H9 (cell line): ENCODE results near the gene CLEC16A. TPM values are rescaled to one million over a fixed set of nuclear protein-coding genes. Genes with fewer than 3 reads are reported as not detected.

Source experiments
- DNase-seq: peaks from one replicate; pipeline ENCODE4 v3.0.0-alpha.2; 2017
- H2AFZ ChIP-seq: one replicate; pipeline ENCODE4 v1.6.1; 2013; ENCODE audit warnings: mild to moderate bottlenecking, low read length, control low read depth, moderate library complexity
- H2AK5ac ChIP-seq: 2 replicates; pipeline ENCODE4 v1.6.1; 2013; ENCODE audit warnings: low read length, control low read depth, mixed read lengths; ENCODE audit not compliant: insufficient read length
- H2BK120ac ChIP-seq: one replicate; pipeline ENCODE4 v1.6.1; 2013; ENCODE audit warnings: low read depth, mild to moderate bottlenecking, low read length, control low read depth, inconsistent platforms; ENCODE audit not compliant: poor library complexity, severe bottlenecking
- H2BK12ac ChIP-seq: 2 replicates; pipeline ENCODE4 v1.6.1; 2013; ENCODE audit warnings: low read length, control low read depth, mixed read lengths, low read depth; ENCODE audit not compliant: insufficient read length
- H2BK15ac ChIP-seq: 2 replicates; pipeline ENCODE4 v1.6.1; 2013; ENCODE audit warnings: low read depth, low read length, control low read depth
- H2BK20ac ChIP-seq: one replicate; pipeline ENCODE4 v1.6.1; 2013; ENCODE audit warnings: low read depth, mild to moderate bottlenecking, low read length, control low read depth, inconsistent platforms; ENCODE audit not compliant: poor library complexity, severe bottlenecking
- H2BK5ac ChIP-seq: 2 replicates; pipeline ENCODE4 v1.6.1; 2013; ENCODE audit warnings: low read length, control low read depth, mixed read lengths; ENCODE audit not compliant: insufficient read length
- H3K14ac ChIP-seq: 2 replicates; pipeline ENCODE4 v1.6.1; 2013; ENCODE audit warnings: low read length, control low read depth; ENCODE audit not compliant: insufficient read depth
- H3K18ac ChIP-seq: 2 replicates; pipeline ENCODE4 v1.6.1; 2013; ENCODE audit warnings: low read depth, mild to moderate bottlenecking, mixed read lengths, low read length, control low read depth; ENCODE audit not compliant: insufficient read length
- H3K23ac ChIP-seq: 2 replicates; pipeline ENCODE4 v1.6.1; 2013; ENCODE audit warnings: low read length, control low read depth, mixed read lengths, low read depth; ENCODE audit not compliant: insufficient read length
- H3K23me2 ChIP-seq: 2 replicates; pipeline ENCODE4 v1.6.1; 2013; ENCODE audit warnings: low read depth, mild to moderate bottlenecking, mixed read lengths, low read length, control low read depth; ENCODE audit not compliant: insufficient read length, poor library complexity, severe bottlenecking
- H3K27ac ChIP-seq: 2 replicates; pipeline ENCODE4 v1.5.1; 2013; ENCODE audit warnings: low read length, control low read depth, mixed read lengths, low read depth; ENCODE audit not compliant: insufficient read length
- H3K27me3 ChIP-seq: 2 replicates; pipeline ENCODE4 v1.6.1; 2013; ENCODE audit warnings: low read length, control low read depth, inconsistent platforms; ENCODE audit not compliant: insufficient read depth
- H3K4ac ChIP-seq: 2 replicates; pipeline ENCODE4 v1.6.1; 2013; ENCODE audit warnings: low read depth, mild to moderate bottlenecking, control low read depth, inconsistent platforms, low read length, moderate library complexity
- H3K4me1 ChIP-seq: 2 replicates; pipeline ENCODE4 v1.6.1; 2013; ENCODE audit warnings: low read length, control low read depth, inconsistent platforms; ENCODE audit not compliant: insufficient read depth
- H3K4me2 ChIP-seq: 2 replicates; pipeline ENCODE4 v1.6.1; 2013; ENCODE audit warnings: low read length, control low read depth, mixed read lengths; ENCODE audit not compliant: insufficient read length, insufficient read depth
- H3K56ac ChIP-seq: 2 replicates; pipeline ENCODE4 v1.6.1; 2013; ENCODE audit warnings: low read depth, mild to moderate bottlenecking, mixed read lengths, low read length, control low read depth; ENCODE audit not compliant: insufficient read length
- H3K79me1 ChIP-seq: 2 replicates; pipeline ENCODE4 v1.6.1; 2013; ENCODE audit warnings: low read depth, mild to moderate bottlenecking, moderate library complexity, low read length, control low read depth, inconsistent platforms; ENCODE audit not compliant: insufficient read depth, poor library complexity, severe bottlenecking
- H3K79me2 ChIP-seq: 2 replicates; pipeline ENCODE4 v1.6.1; 2013; ENCODE audit warnings: low read length, control low read depth, inconsistent platforms; ENCODE audit not compliant: insufficient read depth
- H3K9ac ChIP-seq: 2 replicates; pipeline ENCODE4 v1.6.1; 2013; ENCODE audit warnings: low read length, control low read depth, mixed read lengths; ENCODE audit not compliant: insufficient read length; ENCODE audit errors: extremely low read depth
- H3K9me3 ChIP-seq: one replicate; pipeline ENCODE4 v1.6.1; 2013; ENCODE audit warnings: low read depth, low read length, inconsistent platforms; ENCODE audit not compliant: control insufficient read depth
- H3T11ph ChIP-seq: one replicate; pipeline ENCODE4 v1.6.1; 2013; ENCODE audit warnings: mild to moderate bottlenecking, low read length, control low read depth, inconsistent platforms
- H4K20me1 ChIP-seq: one replicate; pipeline ENCODE4 v1.6.1; 2013; ENCODE audit not compliant: control insufficient read depth, insufficient read length, insufficient read depth
- H4K5ac ChIP-seq: 2 replicates; pipeline ENCODE4 v1.6.1; 2013; ENCODE audit warnings: low read depth, mild to moderate bottlenecking, mixed read lengths, low read length, control low read depth; ENCODE audit not compliant: insufficient read length
- H4K8ac ChIP-seq: replicated peaks from 2 replicates; pipeline ENCODE4 v1.6.1; 2013; ENCODE audit warnings: low read length, control low read depth, mixed read lengths, low read depth; ENCODE audit not compliant: insufficient read length
- H4K91ac ChIP-seq: 2 replicates; pipeline ENCODE4 v1.6.1; 2013; ENCODE audit warnings: low read depth, mild to moderate bottlenecking, moderate library complexity, mixed read lengths, low read length, control low read depth; ENCODE audit not compliant: insufficient read length
- H3K27ac Mint-ChIP-seq, 3 experiments: 2 replicates in 2 of 3; 3 replicates in 1 of 3; pipeline ENCODE4 v1.8.0; 2020 to 2021; ENCODE audit warnings: mixed read lengths in 3 of 3, mild to moderate bottlenecking in 1 of 3, moderate library complexity in 1 of 3
- H3K27me3 Mint-ChIP-seq: 2 replicates; pipeline ENCODE4 v1.8.0; 2021; ENCODE audit warnings: low read depth, mild to moderate bottlenecking, moderate library complexity, mixed read lengths
- H3K36me3 Mint-ChIP-seq, 3 experiments: 2 replicates in 2 of 3; 3 replicates in 1 of 3; pipeline ENCODE4 v1.8.0; 2020 to 2021; ENCODE audit warnings: low read depth in 3 of 3, mixed read lengths in 3 of 3; ENCODE audit not compliant: insufficient read depth in 1 of 3
- H3K4me1 Mint-ChIP-seq, 2 experiments: 2 replicates each; pipeline ENCODE4 v1.8.0; 2020; ENCODE audit warnings: mixed read lengths in 2 of 2
- H3K4me3 Mint-ChIP-seq, 2 experiments: 2 replicates in 1 of 2; 3 replicates in 1 of 2; pipeline ENCODE4 v1.8.0; 2020 to 2021; ENCODE audit warnings: mild to moderate bottlenecking in 2 of 2, mixed read lengths in 2 of 2, moderate library complexity in 1 of 2
- H3K9me3 Mint-ChIP-seq, 2 experiments: 2 replicates in 1 of 2; 3 replicates in 1 of 2; pipeline ENCODE4 v1.8.0; 2020; ENCODE audit warnings: mild to moderate bottlenecking in 2 of 2, mixed read lengths in 2 of 2, moderate library complexity in 1 of 2
- CTCF ChIP-seq: fragments of 200-600 bp; sonication (generic); conservative IDR thresholded peaks from 3 replicates; pipeline ENCODE4 v1.8.0; 2021; ENCODE audit warnings: antibody characterized with exemption, mild to moderate bottlenecking
- WGBS: extraction: QIAGEN DNeasy Blood & Tissue Kit; methylation state at CpG from one replicate; pipeline ENCODE4 v1.1.7; 2013; ENCODE audit warnings: missing lambda C conversion rate, low lambda C conversion rate, mixed read lengths; ENCODE audit not compliant: insufficient read length; ENCODE audit errors: extremely low coverage; 5-methylcytosine and 5-hydroxymethylcytosine counted together
- total RNA-seq: library from RNA; stranded (reverse); gene quantifications from 2 replicates; pipeline ENCODE4 v1.2.1, GENCODE V29; 2021

Gene CLEC16A
- total RNA-seq, 1 experiment from 2014 or later, result 15.2 TPM

DNA sequence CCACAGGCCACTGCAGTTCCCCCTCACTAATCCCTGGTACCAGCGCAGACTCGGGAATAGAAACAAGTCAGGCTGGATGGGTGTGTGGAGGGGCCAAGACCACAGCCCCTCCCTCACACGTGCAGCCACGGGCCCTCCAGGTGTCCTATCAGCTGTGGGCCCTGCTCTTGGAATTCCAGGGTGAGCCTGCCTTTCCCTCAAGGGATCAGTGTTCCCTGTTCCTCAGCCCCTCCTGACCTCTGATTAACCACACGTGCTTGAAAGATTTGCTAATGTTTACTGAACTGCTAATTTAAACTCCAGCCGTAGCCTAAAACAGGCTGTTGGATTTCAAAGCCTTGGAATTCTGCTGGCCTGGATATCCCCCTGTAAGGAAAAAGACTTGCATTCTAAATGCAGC lies 165.2 kb downstream of the CLEC16A start:
- Histone ChIP-seq H2BK12ac (no peak overlapping the region), H2BK5ac (no peak overlapping the region), H2AK5ac (no peak overlapping the region), H3K23ac (no peak overlapping the region), H3K4ac (no peak overlapping the region), H3K4me2 (no peak overlapping the region), H4K5ac (no peak overlapping the region), H2BK120ac (no peak overlapping the region), H2AFZ (no peak overlapping the region), H3K18ac (no peak overlapping the region), H3T11ph (no peak overlapping the region), H2BK15ac (no peak overlapping the region), H3K4me1 (no peaks in the 10 kb centered on the region), H4K8ac (no peak overlapping the region), H3K9ac (no peak overlapping the region), H3K9me3 (no peaks in the 10 kb centered on the region), H3K56ac (no peak overlapping the region), H3K27me3 (no peaks in the 10 kb centered on the region), H3K27ac (no peak overlapping the region), H4K20me1 (no peaks in the 10 kb centered on the region), H3K14ac (no peak overlapping the region), H2BK20ac (no peak overlapping the region), H3K79me2 (no peaks in the 10 kb centered on the region), H4K91ac (no peak overlapping the region), H3K23me2 (no peaks in the 10 kb centered on the region), H3K79me1 (no peaks in the 10 kb centered on the region)
- H3K36me3 Mint-ChIP-seq, result peaks cover 0 to 6% (median 0%) of the 10 kb centered on the region in 3 experiments; a peak in 1 of 7 replicates
- no peak for DNase-seq
- no CpG with 5 or more reads among the region's 6 CpGs for WGBS
- peaks cover 16 to 17% of the 10 kb centered on the region in 2 experiments for H3K4me1 Mint-ChIP-seq
- no peak overlapping the region for H3K4me3 Mint-ChIP-seq
- peak overlapping the region in 1 of 3 experiments; percentile 29; a peak in 1 of 7 replicates for H3K27ac Mint-ChIP-seq
- no peaks in the 10 kb centered on the region for H3K9me3 Mint-ChIP-seq
- no peaks in the 10 kb centered on the region for H3K27me3 Mint-ChIP-seq
- TF ChIP-seq CTCF, result no peak
